Spleen (tissue), 11 donors: ENCODE results near the gene NUP43. TPM values are rescaled to one million over a fixed set of nuclear protein-coding genes. Genes with fewer than 3 reads are reported as not detected.

Source experiments
- DNase-seq: peaks from one replicate; pipeline ENCODE4 v3.0.0-alpha.2; 2020
- H3K27ac ChIP-seq, 8 donors: fragments of 200-600 bp; sonication (generic) in 7 of 8; 1 replicate in 4 of 8; 2 replicates in 4 of 8; pipeline versions ENCODE4 v1.5.0 to v1.8.0; 2016 to 2021; ENCODE audit warnings: inconsistent platforms in 4 of 8, mild to moderate bottlenecking in 4 of 8, moderate library complexity in 1 of 8
- H3K27me3 ChIP-seq, 7 donors: fragments of 200-600 bp; sonication (generic) in 6 of 7; replicated peaks in 1 of 7; 1 replicate in 4 of 7; 2 replicates in 3 of 7; pipeline versions ENCODE4 v1.5.0 to v1.8.0; 2016 to 2021; ENCODE audit warnings: inconsistent platforms in 3 of 7, mild to moderate bottlenecking in 1 of 7
- H3K36me3 ChIP-seq, 6 donors: fragments of 200-600 bp; sonication (generic) in 5 of 6; 1 replicate in 4 of 6; 2 replicates in 2 of 6; pipeline versions ENCODE4 v1.5.0 to v1.8.0; 2016 to 2021; ENCODE audit warnings: inconsistent platforms in 2 of 6
- H3K4me1 ChIP-seq, 6 donors: fragments of 200-600 bp; sonication (generic) in 5 of 6; 1 replicate in 3 of 6; 2 replicates in 3 of 6; pipeline versions ENCODE4 v1.5.0 to v1.8.0; 2016 to 2021; ENCODE audit warnings: inconsistent platforms in 3 of 6
- H3K4me3 ChIP-seq, 8 donors: fragments of 200-600 bp; sonication (generic) in 7 of 8; 1 replicate in 4 of 8; 2 replicates in 4 of 8; pipeline versions ENCODE4 v1.5.0 to v1.8.0; 2016 to 2021; ENCODE audit warnings: inconsistent platforms in 4 of 8, mild to moderate bottlenecking in 4 of 8, moderate library complexity in 2 of 8
- H3K9me3 ChIP-seq, 8 donors: fragments of 200-600 bp; sonication (generic) in 7 of 8; 1 replicate in 4 of 8; 2 replicates in 4 of 8; pipeline versions ENCODE4 v1.5.0 to v1.8.0; 2016 to 2021; ENCODE audit warnings: inconsistent platforms in 4 of 8
- POLR2A ChIP-seq, 3 donors: fragments of 450-650 bp; IDR thresholded peaks; one replicate each; pipeline ENCODE4 v1.5.1; 2017; ENCODE audit warnings: antibody characterized with exemption in 3 of 3, mild to moderate bottlenecking in 1 of 3
- POLR2AphosphoS5 ChIP-seq, 3 donors: sonication (generic); formaldehyde crosslinking; IDR thresholded peaks; one replicate each; pipeline ENCODE4 v1.5.1; 2017; ENCODE audit warnings: antibody characterized with exemption in 3 of 3
- WGBS, 5 donors: extraction: QIAGEN DNeasy Blood & Tissue Kit in 3 of 5; methylation state at CpG; one replicate each; pipeline versions ENCODE4 v1.1.5 to v1.1.7; 2013 to 2018; 5-methylcytosine and 5-hydroxymethylcytosine counted together
- intact Hi-C: fragments of 100-400 bp; cut with DNase I; formaldehyde crosslinking; loops from one replicate; pipeline ENCODE4 v1.15.0; 2023; ENCODE audit warnings: low total_unique reads
- polyA plus RNA-seq, 3 donors: library from polyadenylated mRNA; stranded (reverse); fragments of 200-250 nt; gene quantifications; one replicate each; pipeline ENCODE4 v1.2.1, GENCODE V29; 2013
- total RNA-seq, 7 donors: library from RNA; depleted of rRNA in 3 of 7; stranded (reverse); fragments of >200 nt in 3 of 7; fragmentation: NEBNext Ultra II Directional in 4 of 7; extraction: Animal tissue kit (Norgen Biotek cat#: 25700) in 4 of 7; gene quantifications; one replicate each; pipeline versions ENCODE4 v1.1.0 to v1.2.1, GENCODE V29; 2016 to 2021
- TF ChIP-seq, protein P1 (sequence below), 11 experiments: fragments of 200-600 bp in 7 of 11; fragments of 450-650 bp in 4 of 11; sonication (generic) in 4 of 11; IDR thresholded peaks in 8 of 11; conservative IDR thresholded peaks in 3 of 11; 1 replicate in 7 of 11; 2 replicates in 4 of 11; pipeline versions ENCODE4 v1.4.0 to v1.8.0; 2016 to 2021; ENCODE audit warnings: antibody characterized with exemption in 11 of 11, inconsistent platforms in 4 of 11, mild to moderate bottlenecking in 1 of 11
- donor health status: healthy with polysubstance abuse.
- donor health status: DM: no; HTN: no; CAD: no; lungs with moderate emphysema.
- donor health status: DM: no; HTN: no; CAD: no.
- donor health status: Bipolar disorder and iron deficiency.
- donor health status: healthy.
- donor health status: DM: no; HTN: no; CAD: no.
- donor health status: DM: yes; HTN: yes; CAD: no.

Gene NUP43
- total and polyA plus RNA-seq, 10 donors, result 8.6 to 49.1 (median 32.9) TPM

DNA sequence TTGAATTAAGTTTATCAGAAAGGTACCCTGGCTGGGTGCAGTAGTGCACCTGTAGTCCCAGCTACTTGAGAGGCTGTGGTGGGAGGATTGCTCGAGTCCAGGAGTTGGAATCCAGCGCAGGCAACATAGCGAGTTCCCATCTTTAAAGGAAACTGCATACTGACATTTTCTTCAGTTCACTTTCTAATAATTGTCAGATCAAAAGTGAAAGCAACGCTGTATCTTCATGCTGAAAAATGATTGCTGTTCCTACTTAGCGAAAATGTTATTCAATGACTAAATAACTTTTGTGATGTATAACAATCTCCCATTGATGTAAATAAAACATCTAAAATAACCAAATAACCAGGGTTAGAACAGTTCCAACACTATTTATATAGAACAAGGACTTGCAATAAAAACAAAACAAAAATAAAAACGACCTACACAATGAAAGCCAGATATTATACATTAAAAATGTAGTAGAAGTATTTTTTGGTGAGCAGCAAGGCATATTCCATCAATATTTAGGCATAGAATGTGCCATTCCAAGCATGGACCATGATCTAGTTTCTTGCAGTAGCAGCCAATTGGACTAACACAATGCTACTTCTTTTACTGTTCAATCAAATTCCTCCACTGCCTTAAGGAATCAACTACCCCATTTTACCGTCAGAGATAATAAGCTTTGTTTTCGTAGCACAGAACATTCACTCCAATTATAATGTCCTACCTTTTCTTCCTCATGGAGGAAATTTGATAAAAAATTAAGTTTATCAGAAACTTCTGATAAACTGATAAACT, 30.0 kb downstream of the NUP43 start:
- 3 to 7% (median 5%) methylated on average over 8 of the region's 8 CpGs for WGBS, 5 donors
- DNase-seq, result no peak
- Histone ChIP-seq H3K36me3 (peaks cover 0 to 13% (median 2%) of the 10 kb centered on the region in 6 donors), H3K4me1 (peaks cover 14 to 71% (median 55%) of the 10 kb centered on the region in 6 donors), H3K27me3 (no peaks in the 10 kb centered on the region), H3K9me3 (no peaks in the 10 kb centered on the region), H3K4me3 (peak overlapping the region; percentile 79 to 98 (median 88)), H3K27ac (peak overlapping the region in 7 of 8 donors; percentile 97 to 99 (median 98))
- TF ChIP-seq, protein P1, sequence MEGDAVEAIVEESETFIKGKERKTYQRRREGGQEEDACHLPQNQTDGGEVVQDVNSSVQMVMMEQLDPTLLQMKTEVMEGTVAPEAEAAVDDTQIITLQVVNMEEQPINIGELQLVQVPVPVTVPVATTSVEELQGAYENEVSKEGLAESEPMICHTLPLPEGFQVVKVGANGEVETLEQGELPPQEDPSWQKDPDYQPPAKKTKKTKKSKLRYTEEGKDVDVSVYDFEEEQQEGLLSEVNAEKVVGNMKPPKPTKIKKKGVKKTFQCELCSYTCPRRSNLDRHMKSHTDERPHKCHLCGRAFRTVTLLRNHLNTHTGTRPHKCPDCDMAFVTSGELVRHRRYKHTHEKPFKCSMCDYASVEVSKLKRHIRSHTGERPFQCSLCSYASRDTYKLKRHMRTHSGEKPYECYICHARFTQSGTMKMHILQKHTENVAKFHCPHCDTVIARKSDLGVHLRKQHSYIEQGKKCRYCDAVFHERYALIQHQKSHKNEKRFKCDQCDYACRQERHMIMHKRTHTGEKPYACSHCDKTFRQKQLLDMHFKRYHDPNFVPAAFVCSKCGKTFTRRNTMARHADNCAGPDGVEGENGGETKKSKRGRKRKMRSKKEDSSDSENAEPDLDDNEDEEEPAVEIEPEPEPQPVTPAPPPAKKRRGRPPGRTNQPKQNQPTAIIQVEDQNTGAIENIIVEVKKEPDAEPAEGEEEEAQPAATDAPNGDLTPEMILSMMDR (IDR thresholded peaks at IDR 0.05 in 8 of 11, conservative IDR thresholded peaks at IDR 0.05 in 3 of 11), result no peak
- no peak for TF ChIP-seq POLR2AphosphoS5 (IDR thresholded peaks at IDR 0.05)
- no peak for TF ChIP-seq POLR2A (IDR thresholded peaks at IDR 0.05)
- intact Hi-C loops, result loop anchor here (10.0 kb wide), 2 partner anchors 72 to 152 kb away; partner anchors contain the start of genes GINM1 and KATNA1

DNA sequence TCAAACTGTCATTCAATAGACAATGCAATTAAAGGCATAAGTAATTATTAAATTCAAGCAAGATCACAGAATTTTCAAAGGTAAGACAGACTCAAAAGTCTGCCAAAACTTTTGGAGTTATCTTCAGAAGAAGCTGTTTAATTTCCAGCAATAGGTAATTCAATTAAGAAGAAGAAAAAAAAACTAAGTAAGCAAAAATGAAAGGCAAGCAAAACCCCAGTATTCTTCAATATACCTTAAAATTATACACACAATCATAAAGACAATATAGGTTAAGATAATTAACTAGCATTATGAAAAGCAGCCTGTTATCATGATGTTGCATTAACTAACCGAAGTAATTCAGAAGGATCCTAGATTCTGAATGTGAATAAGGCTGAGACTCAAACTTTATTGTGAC, 31.9 kb downstream of the NUP43 start:
- no peaks in the 10 kb centered on the region for H3K9me3 ChIP-seq
- no peak for DNase-seq
- H3K36me3 ChIP-seq, result peaks cover 0 to 13% (median 2%) of the 10 kb centered on the region in 6 donors
- H3K27ac ChIP-seq, result no peak overlapping the region
- H3K27me3 ChIP-seq, result no peaks in the 10 kb centered on the region
- H3K4me3 ChIP-seq, result no peak overlapping the region
- intact Hi-C loops, result loop anchor here (10.0 kb wide), 2 partner anchors 70 to 150 kb away; partner anchors contain the start of genes GINM1 and KATNA1
- H3K4me1 ChIP-seq, result peaks cover 23 to 90% (median 71%) of the 10 kb centered on the region in 6 donors
- TF ChIP-seq, protein P1 (IDR thresholded peaks at IDR 0.05 in 8 of 11, conservative IDR thresholded peaks at IDR 0.05 in 3 of 11), result no peak
- TF ChIP-seq POLR2AphosphoS5 (IDR thresholded peaks at IDR 0.05) (no peak), POLR2A (IDR thresholded peaks at IDR 0.05) (no peak)
- 90 to 98% (median 93%) methylated on average over 1 of the region's 1 CpG for WGBS, 5 donors

DNA sequence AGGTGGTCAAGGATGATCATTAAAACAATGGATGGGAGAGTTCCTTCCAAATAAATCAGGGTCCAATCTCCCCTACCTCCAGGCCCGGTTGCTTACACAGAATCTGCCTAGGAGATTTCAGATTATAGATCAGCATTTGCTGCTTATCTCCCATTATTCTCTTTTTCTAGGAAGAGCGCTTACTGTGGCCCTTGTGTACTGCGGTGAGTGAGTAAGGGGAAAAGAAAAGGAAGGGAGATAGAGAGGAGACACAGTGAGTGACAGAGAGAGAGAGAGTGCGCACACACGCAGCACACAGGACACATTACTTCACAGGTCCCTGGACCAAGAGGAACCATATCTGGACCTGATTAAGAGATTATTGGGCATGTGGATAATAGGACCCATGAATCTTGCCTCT, 34.6 kb downstream of the NUP43 start:
- WGBS, 5 donors, result 94 to 97% (median 95%) methylated on average over 5 of the region's 5 CpGs
- TF ChIP-seq POLR2A (IDR thresholded peaks at IDR 0.05) (no peak), POLR2AphosphoS5 (IDR thresholded peaks at IDR 0.05) (no peak)
- TF ChIP-seq, protein P1 (IDR thresholded peaks at IDR 0.05 in 8 of 11, conservative IDR thresholded peaks at IDR 0.05 in 3 of 11), result no peak
- Histone ChIP-seq H3K36me3 (peaks cover 0 to 13% (median 2%) of the 10 kb centered on the region in 6 donors), H3K4me1 (peaks cover 20 to 100% (median 81%) of the 10 kb centered on the region in 6 donors), H3K27ac (no peak overlapping the region), H3K9me3 (no peaks in the 10 kb centered on the region), H3K27me3 (no peaks in the 10 kb centered on the region), H3K4me3 (no peak overlapping the region)
- intact Hi-C loops, result loop anchor here (10.0 kb wide), 2 partner anchors 67 to 147 kb away; partner anchors contain the start of genes GINM1 and KATNA1
- DNase-seq, result no peak

DNA sequence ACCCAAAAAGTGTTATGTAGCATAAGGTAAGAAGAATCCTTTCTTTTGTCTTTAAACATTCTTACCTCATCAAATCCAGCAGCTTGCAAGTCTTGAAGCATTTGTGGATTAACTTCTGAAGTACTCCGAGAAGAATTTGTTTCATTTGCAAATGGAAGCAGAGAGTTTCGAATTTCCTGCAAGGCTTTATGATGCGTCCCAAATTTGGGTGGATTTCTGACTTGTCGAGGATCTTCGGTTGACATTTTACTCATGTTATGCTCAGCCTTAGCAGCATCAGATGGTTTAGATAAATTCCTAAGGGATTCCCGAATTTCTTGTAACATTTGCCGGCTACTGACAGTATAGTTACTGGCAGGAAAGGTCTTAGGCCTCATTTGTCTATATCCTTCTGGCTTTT, 44.6 kb downstream of the NUP43 start:
- Histone ChIP-seq H3K9me3 (no peaks in the 10 kb centered on the region), H3K27me3 (no peaks in the 10 kb centered on the region), H3K4me1 (peaks cover 6 to 95% (median 39%) of the 10 kb centered on the region in 6 donors), H3K27ac (no peak overlapping the region), H3K4me3 (no peak overlapping the region), H3K36me3 (peaks cover 0 to 53% (median 10%) of the 10 kb centered on the region in 6 donors)
- WGBS, 5 donors, result 74 to 91% (median 85%) methylated on average over 7 of the region's 7 CpGs
- intact Hi-C loops, result no loop called here
- TF ChIP-seq, protein P1 (IDR thresholded peaks at IDR 0.05 in 8 of 11, conservative IDR thresholded peaks at IDR 0.05 in 3 of 11), result no peak
- TF ChIP-seq POLR2A (IDR thresholded peaks at IDR 0.05), result no peak
- no peak for TF ChIP-seq POLR2AphosphoS5 (IDR thresholded peaks at IDR 0.05)
- no peak for DNase-seq
